ENCODE results near the gene NANOS2. TPM values are rescaled to one million over a fixed set of nuclear protein-coding genes. Genes with fewer than 3 reads are reported as not detected.
"Not testable (repeated sequence)": the region's sequence is repeated elsewhere in the genome, so short reads cannot be mapped to it uniquely, and the experiment has no call there.

The NANOS2 gene
- total RNA-seq, 1 donor from 2014 or later = not detected

- DNase-seq = no peak
These were observed 41.3 kb downstream of the NANOS2 start for GRCh38 chr19:45873219-45873772.

GRCh38 chr19:45872095-45872919 is 42.3 kb downstream of the NANOS2 start:
- no peak for DNase-seq

GRCh38 chr19:45870798-45871197 is 43.8 kb downstream of the NANOS2 start:
- no peak for DNase-seq

DNA sequence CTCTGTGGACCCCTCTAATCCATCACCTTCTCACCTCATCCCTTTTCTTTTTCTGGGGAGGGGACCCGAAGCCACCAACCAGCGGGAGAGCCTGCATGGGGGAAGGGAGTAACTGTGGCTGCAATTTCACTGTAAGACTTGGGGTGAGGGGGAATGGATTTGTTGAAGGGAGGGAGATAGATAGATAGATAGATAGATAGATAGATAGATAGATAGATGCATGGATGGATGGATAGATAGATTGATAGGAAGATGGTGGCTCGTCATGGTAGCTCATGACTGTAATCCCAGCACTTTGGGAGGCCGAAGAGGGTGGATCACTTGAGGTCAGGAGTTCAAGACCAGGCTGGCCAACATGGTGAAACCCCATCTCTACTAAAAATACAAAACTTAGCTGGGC is 47.3 kb downstream of the NANOS2 start:
- DNase-seq = not testable (repeated sequence)

- no peak for DNase-seq
These were observed 48.0 kb downstream of the NANOS2 start for GRCh38 chr19:45866400-45867176.

GRCh38 chr19:45865269-45865948 is 49.2 kb downstream of the NANOS2 start:
- DNase-seq = no peak

DNA sequence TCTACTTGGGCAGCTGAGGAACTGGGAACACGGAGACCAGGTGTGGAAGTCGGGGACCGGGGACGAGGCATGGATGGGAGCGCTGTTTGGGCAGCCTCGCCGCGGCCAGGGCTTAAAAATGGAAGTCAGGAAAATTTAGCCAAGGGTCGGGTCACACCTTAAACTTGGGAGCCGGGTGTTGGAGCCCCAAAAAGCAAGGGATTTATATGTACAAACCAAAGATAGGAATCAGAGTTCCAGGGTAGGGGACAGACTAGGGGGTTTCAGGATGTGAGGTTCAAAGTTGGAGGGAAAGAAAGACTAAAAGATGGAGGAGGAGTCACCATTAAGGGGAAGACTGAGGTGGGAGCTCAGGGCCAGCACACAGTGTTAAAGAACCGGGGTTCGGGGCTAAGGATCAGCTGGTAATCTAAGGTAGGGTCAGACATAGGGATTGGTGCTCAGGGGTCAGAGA is 49.9 kb downstream of the NANOS2 start:
- DNase-seq = no peak

DNA sequence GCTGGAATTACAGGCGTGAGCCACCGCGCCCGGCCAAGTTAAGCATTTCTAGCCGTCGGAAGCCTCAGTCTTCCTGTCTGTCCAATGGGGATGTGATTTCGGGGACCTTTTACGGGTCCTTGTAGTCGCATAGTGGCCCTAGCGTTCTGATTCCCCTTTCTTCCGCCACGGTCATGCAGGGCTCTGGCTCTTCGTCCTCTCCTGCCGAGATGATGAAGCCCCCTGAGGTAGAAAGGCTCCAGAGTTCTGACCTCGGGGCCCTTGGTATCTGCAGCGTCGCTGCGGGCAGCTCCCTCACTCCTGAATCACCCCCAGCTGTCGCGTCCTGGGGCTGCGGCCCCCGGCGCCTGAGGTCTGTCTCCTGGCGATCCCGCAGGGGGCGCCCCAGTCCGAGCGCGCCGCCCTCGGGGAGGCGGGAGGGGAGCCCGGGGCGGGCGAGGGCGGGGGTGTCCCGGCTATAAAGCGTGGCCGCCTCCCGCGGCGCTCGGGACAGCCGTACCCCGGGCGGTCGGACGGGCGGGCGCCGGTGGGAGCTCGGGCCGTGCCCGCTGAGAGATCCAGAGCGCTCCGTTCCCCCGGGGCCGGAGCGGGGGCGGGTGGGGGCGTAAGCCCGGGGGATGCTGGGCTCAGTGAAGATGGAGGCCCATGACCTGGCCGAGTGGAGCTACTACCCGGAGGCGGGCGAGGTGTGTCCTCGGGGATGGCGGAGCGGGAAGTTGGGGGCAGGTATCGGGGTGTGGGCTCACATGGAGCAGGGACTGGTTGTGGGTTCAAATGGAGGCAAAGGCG is 50.5 kb downstream of the NANOS2 start, which contains the start of gene FOXA3:
Gene FOXA3 (plus strand): TSS at position 487 of the 789 bp plus-strand sequence. CDS start 131 bp downstream, at position 618.
- DNase-seq = no peak

- DNase-seq = no peak
These were observed 51.2 kb downstream of the NANOS2 start for GRCh38 chr19:45863335-45863839.

Other genes with a start within 250 kb of the NANOS2 start
- gene GIPR, start 246.6 kb downstream of the NANOS2 start, total RNA-seq = 25.7 TPM
- 186 TPM for gene SNRPD2, start 222.8 kb downstream of the NANOS2 start, total RNA-seq
- 3.4 TPM for gene QPCTL, start 222.1 kb downstream of the NANOS2 start, total RNA-seq
- gene FBXO46, start 183.9 kb downstream of the NANOS2 start, total RNA-seq = 5.6 TPM
- gene MEIOSIN, start 181.3 kb downstream of the NANOS2 start, total RNA-seq = not detected
- 6.9 TPM for gene SIX5, start 145.5 kb downstream of the NANOS2 start, total RNA-seq
- gene DMPK, start 132.3 kb downstream of the NANOS2 start, total RNA-seq = 29.0 TPM
- gene DMWD, start 121.9 kb downstream of the NANOS2 start, total RNA-seq = 21.2 TPM
- gene RSPH6A, start 99.5 kb downstream of the NANOS2 start, total RNA-seq = not detected
- gene SYMPK, start 51.6 kb downstream of the NANOS2 start, total RNA-seq = 31.9 TPM
- not detected for gene FOXA3, start 50.5 kb downstream of the NANOS2 start, total RNA-seq
- gene IRF2BP1, start 28.6 kb downstream of the NANOS2 start, total RNA-seq = 14.5 TPM
- 1.1 TPM for gene MYPOP, start 12.2 kb downstream of the NANOS2 start, total RNA-seq
- 0.59 TPM for gene NOVA2, start 59.1 kb upstream of the NANOS2 start, total RNA-seq
- 6.1 TPM for gene CCDC61, start 80.7 kb upstream of the NANOS2 start, total RNA-seq
- gene PGLYRP1, start 108.3 kb upstream of the NANOS2 start, total RNA-seq = 5.3 TPM
- gene IGFL4, start 126.2 kb upstream of the NANOS2 start, total RNA-seq = 4.7 TPM
- 5.9 TPM for gene IGFL3, start 209.9 kb upstream of the NANOS2 start, total RNA-seq
- 19.9 TPM for gene IGFL2, start 233.5 kb upstream of the NANOS2 start, total RNA-seq